NCI-H2081 (cell line): ENCODE data around the gene FAM78B.

Experiments used
- DNase-seq, 2 experiments: peaks; one replicate each; lab custom pipeline; 2025; lab: John Stamatoyannopoulos, UW

The FAM78B gene

GRCh38 chr1:166069390-166069789 lies 97.4 kb downstream of the FAM78B start:
- DNase-seq = no peak

GRCh38 chr1:166066107-166066506 lies 100.7 kb downstream of the FAM78B start:
- no peak for DNase-seq

GRCh38 chr1:166064951-166065350 lies 101.8 kb downstream of the FAM78B start:
- no peak for DNase-seq

- no peak for DNase-seq
Observed at GRCh38 chr1:166064313-166064926, 102.4 kb downstream of the FAM78B start.

- no peak for DNase-seq
Observed at GRCh38 chr1:166063701-166064100, 103.1 kb downstream of the FAM78B start.

- no peak for DNase-seq
Observed at GRCh38 chr1:166062421-166063070, 104.3 kb downstream of the FAM78B start.

GRCh38 chr1:166057650-166058049 lies 109.2 kb downstream of the FAM78B start:
- DNase-seq = no peak

GRCh38 chr1:166053395-166053794 lies 113.4 kb downstream of the FAM78B start:
- no peak for DNase-seq

- peak; percentile 57 to 70 for DNase-seq
Observed at GRCh38 chr1:166040202-166040997, 126.4 kb downstream of the FAM78B start.

GRCh38 chr1:166039436-166040201 lies 127.2 kb downstream of the FAM78B start:
- no peak for DNase-seq

- DNase-seq = peak; percentile 81 to 95
Observed at GRCh38 chr1:166036092-166036491, 130.7 kb downstream of the FAM78B start.

GRCh38 chr1:166032572-166033371 lies 134.0 kb downstream of the FAM78B start:
- DNase-seq = peak; percentile 74 to 77

- peak in 1 of 2 experiments; percentile 9 for DNase-seq
Observed at GRCh38 chr1:166031932-166032571, 134.7 kb downstream of the FAM78B start.

GRCh38 chr1:166029196-166029945 lies 137.4 kb downstream of the FAM78B start:
- no peak for DNase-seq

GRCh38 chr1:166026555-166026954 lies 140.2 kb downstream of the FAM78B start:
- no peak for DNase-seq

GRCh38 chr1:166026143-166026542 lies 140.7 kb downstream of the FAM78B start:
- DNase-seq = no peak

GRCh38 chr1:166020210-166020609 lies 146.6 kb downstream of the FAM78B start:
- DNase-seq = no peak
